Measurements from ENCODE around the gene SPOCK1. TPM values are rescaled to one million over a fixed set of nuclear protein-coding genes. Genes with fewer than 3 reads are reported as not detected.

The SPOCK1 gene
- total and polyA plus RNA-seq, 4 donors: 0.07 to 0.18 (median 0.17) TPM; not detected in 1

- no peaks in the 10 kb centered on the region for H3K9me3 ChIP-seq (ENCODE audit: control insufficient read depth in 4 of 4, low read length in 3 of 4)
- peaks cover 0 to 3% (median 0%) of the 10 kb centered on the region in 4 donors for H3K27me3 ChIP-seq (ENCODE audit: control insufficient read depth in 4 of 4, insufficient read depth in 4 of 4, low read length in 3 of 4)
- no peaks in the 10 kb centered on the region for H3K36me3 ChIP-seq (ENCODE audit: control insufficient read depth in 4 of 4, insufficient read depth in 3 of 4, low read depth in 1 of 4, low read length in 3 of 4)
- TF ChIP-seq CTCF (IDR thresholded peaks at IDR 0.05; ENCODE audit: low read depth, low read length, missing input control): no peak
- no peak for TF ChIP-seq RXRA (IDR thresholded peaks at IDR 0.05)
- no peak for TF ChIP-seq HNF4G (IDR thresholded peaks at IDR 0.05)
- TF ChIP-seq RAD21 (IDR thresholded peaks at IDR 0.05): no peak
- TF ChIP-seq FOXA1 (IDR thresholded peaks at IDR 0.05): no peak
- TF ChIP-seq ATF3 (IDR thresholded peaks at IDR 0.05): no peak
- no peak for TF ChIP-seq NR2F2 (IDR thresholded peaks at IDR 0.05)
- TF ChIP-seq TAF1 (conservative IDR thresholded peaks at IDR 0.05): no peak
- no peak for TF ChIP-seq SP1 (IDR thresholded peaks at IDR 0.05)
- no peak for TF ChIP-seq HNF4A (conservative IDR thresholded peaks at IDR 0.05)
- H3K4me1 ChIP-seq (ENCODE audit: control insufficient read depth in 4 of 4, insufficient read depth in 4 of 4, low read length in 3 of 4): no peaks in the 10 kb centered on the region
- no peak overlapping the region for H3K4me3 ChIP-seq (ENCODE audit: low read depth in 1 of 3, low read length in 3 of 3)
- H3K27ac ChIP-seq (ENCODE audit: low read depth in 1 of 2, low read length in 2 of 2): no peak overlapping the region
- no peak for DNase-seq (ENCODE audit: low spot score)
- no peak overlapping the region for H3K9ac ChIP-seq (ENCODE audit: low read depth in 1 of 2, low read length in 2 of 2)
- WGBS: 79% methylated on average over 1 of the region's 1 CpG
Measured at GRCh38 chr5:137215261-137215660, 283.9 kb downstream of the SPOCK1 start.

GRCh38 chr5:137214446-137215189 lies 284.5 kb downstream of the SPOCK1 start:
- H3K4me1 ChIP-seq (ENCODE audit: control insufficient read depth in 4 of 4, insufficient read depth in 4 of 4, low read length in 3 of 4): no peaks in the 10 kb centered on the region
- WGBS: 57% methylated on average over 2 of the region's 2 CpGs
- H3K9me3 ChIP-seq (ENCODE audit: control insufficient read depth in 4 of 4, low read length in 3 of 4): no peaks in the 10 kb centered on the region
- H3K9ac ChIP-seq (ENCODE audit: low read depth in 1 of 2, low read length in 2 of 2): no peak overlapping the region
- H3K36me3 ChIP-seq (ENCODE audit: control insufficient read depth in 4 of 4, insufficient read depth in 3 of 4, low read depth in 1 of 4, low read length in 3 of 4): no peaks in the 10 kb centered on the region
- H3K4me3 ChIP-seq (ENCODE audit: low read depth in 1 of 3, low read length in 3 of 3): no peak overlapping the region
- H3K27me3 ChIP-seq (ENCODE audit: control insufficient read depth in 4 of 4, insufficient read depth in 4 of 4, low read length in 3 of 4): peaks cover 0 to 3% (median 0%) of the 10 kb centered on the region in 4 donors
- no peak for TF ChIP-seq CTCF (IDR thresholded peaks at IDR 0.05; ENCODE audit: low read depth, low read length, missing input control)
- H3K27ac ChIP-seq (ENCODE audit: low read depth in 1 of 2, low read length in 2 of 2): no peak overlapping the region
- DNase-seq (ENCODE audit: low spot score): no peak

GRCh38 chr5:137212471-137212870 lies 286.7 kb downstream of the SPOCK1 start:
- 64% methylated on average over 3 of the region's 3 CpGs for WGBS
- Histone ChIP-seq H3K4me3 (ENCODE audit: low read depth in 1 of 3, low read length in 3 of 3) (no peak overlapping the region), H3K9ac (ENCODE audit: low read depth in 1 of 2, low read length in 2 of 2) (no peak overlapping the region), H3K4me1 (ENCODE audit: control insufficient read depth in 4 of 4, insufficient read depth in 4 of 4, low read length in 3 of 4) (no peaks in the 10 kb centered on the region), H3K36me3 (ENCODE audit: control insufficient read depth in 4 of 4, insufficient read depth in 3 of 4, low read depth in 1 of 4, low read length in 3 of 4) (no peaks in the 10 kb centered on the region), H3K9me3 (ENCODE audit: control insufficient read depth in 4 of 4, low read length in 3 of 4) (no peaks in the 10 kb centered on the region), H3K27me3 (ENCODE audit: control insufficient read depth in 4 of 4, insufficient read depth in 4 of 4, low read length in 3 of 4) (peaks cover 0 to 3% (median 0%) of the 10 kb centered on the region in 4 donors), H3K27ac (ENCODE audit: low read depth in 1 of 2, low read length in 2 of 2) (no peak overlapping the region)
- DNase-seq (ENCODE audit: low spot score): no peak
- TF ChIP-seq RXRA (IDR thresholded peaks at IDR 0.05): no peak
- TF ChIP-seq JUND (IDR thresholded peaks at IDR 0.05): no peak
- no peak for TF ChIP-seq FOXA2 (IDR thresholded peaks at IDR 0.05)
- no peak for TF ChIP-seq EGR1 (IDR thresholded peaks at IDR 0.05; ENCODE audit: low read depth in 2 of 2)
- no peak for TF ChIP-seq YY1 (IDR thresholded peaks at IDR 0.05)
- TF ChIP-seq TAF1 (conservative IDR thresholded peaks at IDR 0.05): no peak
- no peak for TF ChIP-seq HNF4A (conservative IDR thresholded peaks at IDR 0.05)
- no peak for TF ChIP-seq MAX (IDR thresholded peaks at IDR 0.05)
- TF ChIP-seq ZBTB33 (IDR thresholded peaks at IDR 0.05): no peak
- TF ChIP-seq REST (IDR thresholded peaks at IDR 0.05): no peak
